Suprapubic skin (tissue), 4 donors: ENCODE results near the gene RHOT2. TPM values are rescaled to one million over a fixed set of nuclear protein-coding genes. Genes with fewer than 3 reads are reported as not detected.

ENCODE experiments used
- DNase-seq, 2 donors: peaks; one replicate each; pipeline ENCODE4 v3.0.0-alpha.2; 2019; ENCODE audit warnings: low spot score in 2 of 2
- H3K27ac ChIP-seq: fragments of 200-600 bp; sonication (generic); one replicate; pipeline ENCODE4 v1.5.1; 2019
- H3K27me3 ChIP-seq: fragments of 200-600 bp; sonication (generic); one replicate; pipeline ENCODE4 v1.5.1; 2019
- H3K36me3 ChIP-seq: fragments of 200-600 bp; sonication (generic); one replicate; pipeline ENCODE4 v1.5.1; 2019
- H3K4me1 ChIP-seq: fragments of 200-600 bp; sonication (generic); one replicate; pipeline ENCODE4 v1.5.1; 2019
- H3K4me3 ChIP-seq: fragments of 200-600 bp; sonication (generic); one replicate; pipeline ENCODE4 v1.5.1; 2019; ENCODE audit warnings: mild to moderate bottlenecking
- H3K9me3 ChIP-seq: fragments of 200-600 bp; sonication (generic); one replicate; pipeline ENCODE4 v1.5.1; 2019
- EP300 ChIP-seq: sonication (generic); formaldehyde crosslinking; IDR thresholded peaks from one replicate; pipeline ENCODE4 v1.6.1; 2017; ENCODE audit warnings: antibody characterized with exemption
- POLR2A ChIP-seq, 2 donors: fragments of 450-650 bp; IDR thresholded peaks; one replicate each; pipeline ENCODE4 v1.6.1; 2017; ENCODE audit warnings: antibody characterized with exemption in 2 of 2, mild to moderate bottlenecking in 2 of 2, moderate library complexity in 2 of 2
- POLR2AphosphoS5 ChIP-seq, 3 donors: sonication (generic); formaldehyde crosslinking; IDR thresholded peaks; one replicate each; pipeline ENCODE4 v1.6.1; 2017; ENCODE audit warnings: antibody characterized with exemption in 3 of 3
- WGBS: methylation state at CpG from one replicate; pipeline ENCODE4 v1.1.5; 2018; 5-methylcytosine and 5-hydroxymethylcytosine counted together
- total RNA-seq, 4 donors: library from RNA; depleted of rRNA; stranded (reverse); fragments of >200 nt; gene quantifications; one replicate each; pipeline ENCODE4 v1.1.0, GENCODE V29; 2016
- TF ChIP-seq, protein P1 (sequence below), 2 donors: fragments of 200-600 bp in 1 of 2; fragments of 450-650 bp in 1 of 2; sonication (generic) in 1 of 2; IDR thresholded peaks; one replicate each; pipeline ENCODE4 v1.5.1; 2016 to 2019; ENCODE audit warnings: antibody characterized with exemption in 2 of 2, mild to moderate bottlenecking in 1 of 2, moderate library complexity in 1 of 2

The RHOT2 gene
- total RNA-seq, 4 donors from 2014 or later = 66.9 to 156 (median 96.8) TPM

DNA sequence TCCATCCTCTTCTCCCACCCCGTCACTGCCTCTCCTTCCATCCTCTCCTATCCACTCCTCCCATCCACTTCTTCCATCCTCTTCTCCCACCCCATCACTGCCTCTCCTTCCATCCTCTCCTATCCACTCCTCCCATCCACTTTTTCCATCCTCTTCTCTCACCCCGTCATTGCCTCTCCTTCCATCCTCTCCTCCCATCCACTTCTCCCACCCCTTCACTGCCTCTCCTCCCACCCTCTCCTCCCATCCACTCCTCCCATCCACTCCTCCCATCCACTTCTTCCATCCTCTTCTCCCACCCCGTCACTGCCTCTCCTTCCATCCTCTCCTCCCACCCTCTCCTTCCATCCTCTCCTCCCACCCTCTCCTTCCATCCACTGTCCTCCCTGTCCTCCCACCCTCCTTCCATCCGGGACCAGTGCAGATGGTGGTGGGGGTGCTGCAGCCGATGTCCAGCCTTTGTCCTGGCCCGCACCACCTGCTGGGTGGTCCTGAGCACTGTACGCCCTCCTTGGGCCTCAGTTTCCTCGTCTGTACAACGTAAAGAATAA lies 36.0 kb upstream of the RHOT2 start:
- H3K4me1 ChIP-seq = peaks cover 41% of the 10 kb centered on the region
- H3K4me3 ChIP-seq = no peak overlapping the region
- TF ChIP-seq, protein P1, sequence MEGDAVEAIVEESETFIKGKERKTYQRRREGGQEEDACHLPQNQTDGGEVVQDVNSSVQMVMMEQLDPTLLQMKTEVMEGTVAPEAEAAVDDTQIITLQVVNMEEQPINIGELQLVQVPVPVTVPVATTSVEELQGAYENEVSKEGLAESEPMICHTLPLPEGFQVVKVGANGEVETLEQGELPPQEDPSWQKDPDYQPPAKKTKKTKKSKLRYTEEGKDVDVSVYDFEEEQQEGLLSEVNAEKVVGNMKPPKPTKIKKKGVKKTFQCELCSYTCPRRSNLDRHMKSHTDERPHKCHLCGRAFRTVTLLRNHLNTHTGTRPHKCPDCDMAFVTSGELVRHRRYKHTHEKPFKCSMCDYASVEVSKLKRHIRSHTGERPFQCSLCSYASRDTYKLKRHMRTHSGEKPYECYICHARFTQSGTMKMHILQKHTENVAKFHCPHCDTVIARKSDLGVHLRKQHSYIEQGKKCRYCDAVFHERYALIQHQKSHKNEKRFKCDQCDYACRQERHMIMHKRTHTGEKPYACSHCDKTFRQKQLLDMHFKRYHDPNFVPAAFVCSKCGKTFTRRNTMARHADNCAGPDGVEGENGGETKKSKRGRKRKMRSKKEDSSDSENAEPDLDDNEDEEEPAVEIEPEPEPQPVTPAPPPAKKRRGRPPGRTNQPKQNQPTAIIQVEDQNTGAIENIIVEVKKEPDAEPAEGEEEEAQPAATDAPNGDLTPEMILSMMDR (IDR thresholded peaks at IDR 0.05) = no peak
- TF ChIP-seq POLR2AphosphoS5 (IDR thresholded peaks at IDR 0.05) = no peak
- no peak for TF ChIP-seq EP300
- no peak for TF ChIP-seq POLR2A (IDR thresholded peaks at IDR 0.05)
- H3K27me3 ChIP-seq = no peaks in the 10 kb centered on the region
- no peak overlapping the region for H3K27ac ChIP-seq
- no peak for DNase-seq
- 57% methylated on average over 9 of the region's 9 CpGs for WGBS
- H3K36me3 ChIP-seq = peaks cover 40% of the 10 kb centered on the region
- no peaks in the 10 kb centered on the region for H3K9me3 ChIP-seq

GRCh38 chr16:632486-633335 lies 35.2 kb upstream of the RHOT2 start:
- WGBS = 91% methylated on average over 17 of the region's 67 CpGs

GRCh38 chr16:633336-634050 lies 34.4 kb upstream of the RHOT2 start:
- Histone ChIP-seq H3K27ac (no peak overlapping the region), H3K27me3 (no peaks in the 10 kb centered on the region), H3K4me1 (peaks cover 43% of the 10 kb centered on the region), H3K4me3 (no peak overlapping the region), H3K9me3 (no peaks in the 10 kb centered on the region), H3K36me3 (peaks cover 24% of the 10 kb centered on the region)
- 94% methylated on average over 42 of the region's 74 CpGs for WGBS
- no peak for DNase-seq
- TF ChIP-seq, protein P1 (IDR thresholded peaks at IDR 0.05) = no peak
- TF ChIP-seq EP300 = no peak

More at GRCh38 chr16:632486-633335, 35.2 kb upstream of the RHOT2 start:
- Histone ChIP-seq H3K36me3 (peaks cover 32% of the 10 kb centered on the region), H3K9me3 (no peaks in the 10 kb centered on the region), H3K27me3 (no peaks in the 10 kb centered on the region), H3K4me3 (no peak overlapping the region), H3K4me1 (peaks cover 43% of the 10 kb centered on the region), H3K27ac (no peak overlapping the region)
- DNase-seq = no peak
- no peak for TF ChIP-seq EP300
- TF ChIP-seq, protein P1 (IDR thresholded peaks at IDR 0.05) = no peak
- TF ChIP-seq POLR2AphosphoS5 (IDR thresholded peaks at IDR 0.05) = no peak
- no peak for TF ChIP-seq POLR2A (IDR thresholded peaks at IDR 0.05)

DNA sequence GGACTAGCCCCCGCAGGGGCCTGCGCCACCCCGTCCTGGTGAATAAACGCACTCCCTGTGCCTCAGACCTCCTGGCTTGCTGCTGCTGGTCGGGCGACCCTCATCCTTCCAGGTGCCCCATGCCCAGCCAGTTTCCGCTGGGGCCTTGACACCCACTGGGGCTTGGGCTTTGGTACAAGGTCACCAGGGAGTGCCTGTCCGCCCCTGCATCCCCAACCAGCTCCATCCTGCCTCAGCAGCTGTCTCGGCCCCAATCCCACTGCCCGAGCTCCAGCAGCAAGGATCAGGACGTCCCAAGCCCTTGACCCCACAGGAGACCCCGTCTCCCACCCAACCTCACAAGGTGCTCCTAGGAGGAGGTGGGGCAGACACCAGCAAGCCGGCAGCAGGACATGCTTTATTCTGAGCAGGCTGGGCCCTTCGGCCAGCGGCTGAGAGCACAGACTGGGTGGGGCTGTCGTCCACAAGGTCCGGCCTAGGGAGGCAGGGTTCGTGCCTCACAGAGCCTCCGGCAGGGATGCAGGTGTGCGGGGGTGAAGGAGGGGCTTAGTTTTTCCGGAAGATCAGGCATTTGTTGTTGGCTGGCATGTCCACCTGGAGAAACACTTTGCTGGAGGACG lies 33.8 kb upstream of the RHOT2 start:
- peaks cover 19% of the 10 kb centered on the region for H3K36me3 ChIP-seq
- TF ChIP-seq POLR2A (IDR thresholded peaks at IDR 0.05) (no peak), POLR2AphosphoS5 (IDR thresholded peaks at IDR 0.05) (no peak), EP300 (no peak)
- TF ChIP-seq, protein P1 (IDR thresholded peaks at IDR 0.05) = no peak
- no peak overlapping the region for H3K4me3 ChIP-seq
- WGBS = 91% methylated on average over 15 of the region's 22 CpGs
- H3K27me3 ChIP-seq = no peaks in the 10 kb centered on the region
- no peaks in the 10 kb centered on the region for H3K9me3 ChIP-seq
- DNase-seq = no peak
- peaks cover 43% of the 10 kb centered on the region for H3K4me1 ChIP-seq
- H3K27ac ChIP-seq = no peak overlapping the region
